ENCODE data around the gene PHKA2. TPM values are rescaled to one million over a fixed set of nuclear protein-coding genes. Genes with fewer than 3 reads are reported as not detected.

The PHKA2 gene
- total and polyA plus RNA-seq, 9 donors: 12.6 to 27.2 (median 20.0) TPM

- peaks cover 9% of the 10 kb centered on the region for H3K27me3 ChIP-seq (ENCODE audit: control insufficient read depth, insufficient read depth, low read length)
- no peaks in the 10 kb centered on the region for H3K9me3 ChIP-seq (replicated peaks; ENCODE audit: control insufficient read depth, low read depth, low read length)
- no peak for DNase-seq
- no peaks in the 10 kb centered on the region for H3K36me3 ChIP-seq (ENCODE audit: control insufficient read depth, insufficient read depth, low read length)
- no peaks in the 10 kb centered on the region for H3K4me1 ChIP-seq (ENCODE audit: control insufficient read depth, insufficient read depth, low read length)
- no peak overlapping the region for H3K27ac ChIP-seq (ENCODE audit: low read length)
- no peak overlapping the region for H3K4me3 ChIP-seq (ENCODE audit: low read length)
- WGBS (ENCODE audit: insufficient coverage): 100% methylated on average over 1 of the region's 7 CpGs
Measured at GRCh38 chrX:18956303-18957032, 27.4 kb downstream of the PHKA2 start.

- DNase-seq: no peak
- WGBS (ENCODE audit: insufficient coverage): 92% methylated on average over 3 of the region's 4 CpGs
- Histone ChIP-seq H3K4me1 (ENCODE audit: control insufficient read depth, insufficient read depth, low read length) (no peaks in the 10 kb centered on the region), H3K27me3 (ENCODE audit: control insufficient read depth, insufficient read depth, low read length) (peaks cover 9% of the 10 kb centered on the region), H3K27ac (ENCODE audit: low read length) (no peak overlapping the region), H3K4me3 (ENCODE audit: low read length) (no peak overlapping the region), H3K36me3 (ENCODE audit: control insufficient read depth, insufficient read depth, low read length) (peaks cover 4% of the 10 kb centered on the region), H3K9me3 (replicated peaks; ENCODE audit: control insufficient read depth, low read depth, low read length) (no peaks in the 10 kb centered on the region)
Measured at GRCh38 chrX:18955676-18956075, 28.2 kb downstream of the PHKA2 start.

GRCh38 chrX:18951032-18951431 is 32.9 kb downstream of the PHKA2 start:
- no peak overlapping the region for H3K4me3 ChIP-seq (ENCODE audit: low read length)
- no peak for DNase-seq
- H3K4me1 ChIP-seq (ENCODE audit: control insufficient read depth, insufficient read depth, low read length): no peaks in the 10 kb centered on the region
- peaks cover 12% of the 10 kb centered on the region for H3K27me3 ChIP-seq (ENCODE audit: control insufficient read depth, insufficient read depth, low read length)
- no peaks in the 10 kb centered on the region for H3K9me3 ChIP-seq (replicated peaks; ENCODE audit: control insufficient read depth, low read depth, low read length)
- H3K27ac ChIP-seq (ENCODE audit: low read length): no peak overlapping the region
- WGBS (ENCODE audit: insufficient coverage): 94% methylated on average over 6 of the region's 10 CpGs
- peaks cover 4% of the 10 kb centered on the region for H3K36me3 ChIP-seq (ENCODE audit: control insufficient read depth, insufficient read depth, low read length)

- peaks cover 12% of the 10 kb centered on the region for H3K27me3 ChIP-seq (ENCODE audit: control insufficient read depth, insufficient read depth, low read length)
Measured at GRCh38 chrX:18949944-18950301, 34.0 kb downstream of the PHKA2 start.

GRCh38 chrX:18949291-18949943 is 34.5 kb downstream of the PHKA2 start:
- peak; percentile 69 for DNase-seq

More at GRCh38 chrX:18949944-18950301, 34.0 kb downstream of the PHKA2 start:
- DNase-seq: no peak
- peaks cover 4% of the 10 kb centered on the region for H3K36me3 ChIP-seq (ENCODE audit: control insufficient read depth, insufficient read depth, low read length)
- H3K9me3 ChIP-seq (replicated peaks; ENCODE audit: control insufficient read depth, low read depth, low read length): no peaks in the 10 kb centered on the region
- no peak overlapping the region for H3K4me3 ChIP-seq (ENCODE audit: low read length)
- no peak overlapping the region for H3K27ac ChIP-seq (ENCODE audit: low read length)
- WGBS (ENCODE audit: insufficient coverage): 82% methylated on average over 8 of the region's 8 CpGs
- H3K4me1 ChIP-seq (ENCODE audit: control insufficient read depth, insufficient read depth, low read length): no peaks in the 10 kb centered on the region

GRCh38 chrX:18946611-18947010 is 37.3 kb downstream of the PHKA2 start:
- H3K36me3 ChIP-seq (ENCODE audit: control insufficient read depth, insufficient read depth, low read length): peaks cover 12% of the 10 kb centered on the region
- H3K27ac ChIP-seq (ENCODE audit: low read length): no peak overlapping the region
- no peaks in the 10 kb centered on the region for H3K4me1 ChIP-seq (ENCODE audit: control insufficient read depth, insufficient read depth, low read length)
- peaks cover 14% of the 10 kb centered on the region for H3K27me3 ChIP-seq (ENCODE audit: control insufficient read depth, insufficient read depth, low read length)
- no peaks in the 10 kb centered on the region for H3K9me3 ChIP-seq (replicated peaks; ENCODE audit: control insufficient read depth, low read depth, low read length)
- H3K4me3 ChIP-seq (ENCODE audit: low read length): no peak overlapping the region
- 81% methylated on average over 3 of the region's 4 CpGs for WGBS (ENCODE audit: insufficient coverage)
- DNase-seq: no peak

More at GRCh38 chrX:18949291-18949943, 34.5 kb downstream of the PHKA2 start:
- H3K4me1 ChIP-seq (ENCODE audit: control insufficient read depth, insufficient read depth, low read length): no peaks in the 10 kb centered on the region
- no peak overlapping the region for H3K27ac ChIP-seq (ENCODE audit: low read length)
- H3K4me3 ChIP-seq (ENCODE audit: low read length): no peak overlapping the region
- peaks cover 4% of the 10 kb centered on the region for H3K36me3 ChIP-seq (ENCODE audit: control insufficient read depth, insufficient read depth, low read length)
- no CpG with 5 or more reads among the region's 4 CpGs for WGBS (ENCODE audit: insufficient coverage)
- H3K9me3 ChIP-seq (replicated peaks; ENCODE audit: control insufficient read depth, low read depth, low read length): no peaks in the 10 kb centered on the region
- peaks cover 14% of the 10 kb centered on the region for H3K27me3 ChIP-seq (ENCODE audit: control insufficient read depth, insufficient read depth, low read length)

- DNase-seq: no peak
- no peak overlapping the region for H3K4me3 ChIP-seq (ENCODE audit: low read length)
- WGBS (ENCODE audit: insufficient coverage): 89% methylated on average over 4 of the region's 6 CpGs
- no peak overlapping the region for H3K27ac ChIP-seq (ENCODE audit: low read length)
- no peaks in the 10 kb centered on the region for H3K9me3 ChIP-seq (replicated peaks; ENCODE audit: control insufficient read depth, low read depth, low read length)
- H3K36me3 ChIP-seq (ENCODE audit: control insufficient read depth, insufficient read depth, low read length): peaks cover 15% of the 10 kb centered on the region
- H3K27me3 ChIP-seq (ENCODE audit: control insufficient read depth, insufficient read depth, low read length): peaks cover 14% of the 10 kb centered on the region
- H3K4me1 ChIP-seq (ENCODE audit: control insufficient read depth, insufficient read depth, low read length): no peaks in the 10 kb centered on the region
Measured at GRCh38 chrX:18946157-18946556, 37.8 kb downstream of the PHKA2 start.

- H3K4me1 ChIP-seq (ENCODE audit: control insufficient read depth, insufficient read depth, low read length): no peaks in the 10 kb centered on the region
- no CpG with 5 or more reads among the region's 2 CpGs for WGBS (ENCODE audit: insufficient coverage)
- peaks cover 15% of the 10 kb centered on the region for H3K27me3 ChIP-seq (ENCODE audit: control insufficient read depth, insufficient read depth, low read length)
- no peaks in the 10 kb centered on the region for H3K9me3 ChIP-seq (replicated peaks; ENCODE audit: control insufficient read depth, low read depth, low read length)
- peak; percentile 66 for DNase-seq
- H3K27ac ChIP-seq (ENCODE audit: low read length): no peak overlapping the region
- peaks cover 14% of the 10 kb centered on the region for H3K36me3 ChIP-seq (ENCODE audit: control insufficient read depth, insufficient read depth, low read length)
- no peak overlapping the region for H3K4me3 ChIP-seq (ENCODE audit: low read length)
Measured at GRCh38 chrX:18945483-18945882, 38.4 kb downstream of the PHKA2 start.

- H3K27ac ChIP-seq (ENCODE audit: low read length): no peak overlapping the region
- peaks cover 11% of the 10 kb centered on the region for H3K27me3 ChIP-seq (ENCODE audit: control insufficient read depth, insufficient read depth, low read length)
- peaks cover 14% of the 10 kb centered on the region for H3K36me3 ChIP-seq (ENCODE audit: control insufficient read depth, insufficient read depth, low read length)
- DNase-seq: no peak
- no peaks in the 10 kb centered on the region for H3K9me3 ChIP-seq (replicated peaks; ENCODE audit: control insufficient read depth, low read depth, low read length)
- 80% methylated on average over 1 of the region's 4 CpGs for WGBS (ENCODE audit: insufficient coverage)
- no peaks in the 10 kb centered on the region for H3K4me1 ChIP-seq (ENCODE audit: control insufficient read depth, insufficient read depth, low read length)
- H3K4me3 ChIP-seq (ENCODE audit: low read length): no peak overlapping the region
Measured at GRCh38 chrX:18944482-18944881, 39.4 kb downstream of the PHKA2 start.

- Histone ChIP-seq H3K9me3 (replicated peaks; ENCODE audit: control insufficient read depth, low read depth, low read length) (no peaks in the 10 kb centered on the region), H3K36me3 (ENCODE audit: control insufficient read depth, insufficient read depth, low read length) (peaks cover 23% of the 10 kb centered on the region)
- no peak for DNase-seq
Measured at GRCh38 chrX:18941896-18942295, 42.0 kb downstream of the PHKA2 start.

More at GRCh38 chrX:18941896-18942295, 42.0 kb downstream of the PHKA2 start:
- WGBS (ENCODE audit: insufficient coverage): no CpG with 5 or more reads among the region's 2 CpGs
- Histone ChIP-seq H3K4me1 (ENCODE audit: control insufficient read depth, insufficient read depth, low read length) (no peaks in the 10 kb centered on the region), H3K27ac (ENCODE audit: low read length) (no peak overlapping the region), H3K27me3 (ENCODE audit: control insufficient read depth, insufficient read depth, low read length) (peaks cover 14% of the 10 kb centered on the region), H3K4me3 (ENCODE audit: low read length) (no peak overlapping the region)
